Measurements from ENCODE around the gene TRAIP.
"Not testable (repeated sequence)": the region's sequence is repeated elsewhere in the genome, so short reads cannot be mapped to it uniquely, and the experiment has no call there.

DNA sequence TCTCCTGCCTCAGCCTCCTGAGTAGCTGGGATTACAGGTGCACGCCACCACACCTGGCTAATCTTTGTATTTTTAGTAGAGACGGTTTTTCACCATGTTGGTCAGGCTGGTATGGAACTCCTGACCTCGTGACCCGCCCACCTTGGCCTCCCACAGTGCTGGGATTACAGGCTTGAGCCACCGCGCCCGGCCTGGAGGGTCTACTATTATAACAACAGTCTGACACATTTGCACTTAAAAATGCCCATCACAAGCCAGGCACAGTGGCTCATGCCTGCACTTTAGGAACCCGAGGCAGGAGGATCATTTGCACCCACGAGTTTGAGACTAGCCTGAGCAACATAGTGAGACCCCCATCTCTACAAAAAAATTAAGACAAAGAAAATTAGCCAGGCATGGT lies 74.1 kb downstream of the TRAIP start:
- TF ChIP-seq, protein P1, sequence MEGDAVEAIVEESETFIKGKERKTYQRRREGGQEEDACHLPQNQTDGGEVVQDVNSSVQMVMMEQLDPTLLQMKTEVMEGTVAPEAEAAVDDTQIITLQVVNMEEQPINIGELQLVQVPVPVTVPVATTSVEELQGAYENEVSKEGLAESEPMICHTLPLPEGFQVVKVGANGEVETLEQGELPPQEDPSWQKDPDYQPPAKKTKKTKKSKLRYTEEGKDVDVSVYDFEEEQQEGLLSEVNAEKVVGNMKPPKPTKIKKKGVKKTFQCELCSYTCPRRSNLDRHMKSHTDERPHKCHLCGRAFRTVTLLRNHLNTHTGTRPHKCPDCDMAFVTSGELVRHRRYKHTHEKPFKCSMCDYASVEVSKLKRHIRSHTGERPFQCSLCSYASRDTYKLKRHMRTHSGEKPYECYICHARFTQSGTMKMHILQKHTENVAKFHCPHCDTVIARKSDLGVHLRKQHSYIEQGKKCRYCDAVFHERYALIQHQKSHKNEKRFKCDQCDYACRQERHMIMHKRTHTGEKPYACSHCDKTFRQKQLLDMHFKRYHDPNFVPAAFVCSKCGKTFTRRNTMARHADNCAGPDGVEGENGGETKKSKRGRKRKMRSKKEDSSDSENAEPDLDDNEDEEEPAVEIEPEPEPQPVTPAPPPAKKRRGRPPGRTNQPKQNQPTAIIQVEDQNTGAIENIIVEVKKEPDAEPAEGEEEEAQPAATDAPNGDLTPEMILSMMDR (conservative IDR thresholded peaks at IDR 0.05; ENCODE audit: low read depth, low read length) = not testable (repeated sequence)
- TF ChIP-seq EZH2 (IDR thresholded peaks at IDR 0.05; ENCODE audit: borderline replicate concordance, low read depth, low read length, poor library complexity, severe bottlenecking) = not testable (repeated sequence)

Data from A673 (cell line).